ENCODE measurements around the gene ERCC5.

ERCC5 gene

GRCh38 chr13:102915393-102915930 lies 69.6 kb downstream of the ERCC5 start:
- no peak overlapping the region for H3K4me3 ChIP-seq (ENCODE audit: low read depth, low read length)
- TF ChIP-seq, protein P1, sequence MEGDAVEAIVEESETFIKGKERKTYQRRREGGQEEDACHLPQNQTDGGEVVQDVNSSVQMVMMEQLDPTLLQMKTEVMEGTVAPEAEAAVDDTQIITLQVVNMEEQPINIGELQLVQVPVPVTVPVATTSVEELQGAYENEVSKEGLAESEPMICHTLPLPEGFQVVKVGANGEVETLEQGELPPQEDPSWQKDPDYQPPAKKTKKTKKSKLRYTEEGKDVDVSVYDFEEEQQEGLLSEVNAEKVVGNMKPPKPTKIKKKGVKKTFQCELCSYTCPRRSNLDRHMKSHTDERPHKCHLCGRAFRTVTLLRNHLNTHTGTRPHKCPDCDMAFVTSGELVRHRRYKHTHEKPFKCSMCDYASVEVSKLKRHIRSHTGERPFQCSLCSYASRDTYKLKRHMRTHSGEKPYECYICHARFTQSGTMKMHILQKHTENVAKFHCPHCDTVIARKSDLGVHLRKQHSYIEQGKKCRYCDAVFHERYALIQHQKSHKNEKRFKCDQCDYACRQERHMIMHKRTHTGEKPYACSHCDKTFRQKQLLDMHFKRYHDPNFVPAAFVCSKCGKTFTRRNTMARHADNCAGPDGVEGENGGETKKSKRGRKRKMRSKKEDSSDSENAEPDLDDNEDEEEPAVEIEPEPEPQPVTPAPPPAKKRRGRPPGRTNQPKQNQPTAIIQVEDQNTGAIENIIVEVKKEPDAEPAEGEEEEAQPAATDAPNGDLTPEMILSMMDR (IDR thresholded peaks at IDR 0.05; ENCODE audit: insufficient read depth, low read depth, low read length, missing control alignments) = no peak
- DNase-seq (ENCODE audit: low read depth) = no peak

- TF ChIP-seq, protein P1 (IDR thresholded peaks at IDR 0.05; ENCODE audit: insufficient read depth, low read depth, low read length, missing control alignments) = no peak
- no peak overlapping the region for H3K4me3 ChIP-seq (ENCODE audit: low read depth, low read length)
- no peak for DNase-seq (ENCODE audit: low read depth)
Observed at GRCh38 chr13:102917019-102917418, 71.2 kb downstream of the ERCC5 start.

DNA sequence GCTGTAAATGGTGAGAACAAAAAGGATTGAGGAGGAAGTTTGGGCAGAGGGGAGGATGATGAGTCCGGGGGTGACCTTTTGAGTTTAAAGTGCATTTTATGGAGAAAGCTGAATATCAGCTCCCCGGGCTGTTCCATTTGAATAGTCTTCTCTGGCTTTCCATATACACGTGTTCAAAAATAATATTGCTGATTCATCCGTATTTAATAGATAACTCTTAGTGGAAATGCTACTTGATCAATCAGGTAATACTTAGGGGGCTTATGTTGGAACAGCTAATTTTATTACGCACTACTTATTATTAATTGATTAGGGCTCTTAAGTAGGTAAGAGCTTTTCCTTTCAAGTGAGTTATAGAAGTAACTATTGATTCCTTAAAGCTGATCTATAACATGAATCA lies 76.4 kb downstream of the ERCC5 start:
- TF ChIP-seq, protein P1 (IDR thresholded peaks at IDR 0.05; ENCODE audit: insufficient read depth, low read depth, low read length, missing control alignments) = no peak
- H3K4me3 ChIP-seq (ENCODE audit: low read depth, low read length) = no peak overlapping the region
- no peak for DNase-seq (ENCODE audit: low read depth)
